Neural progenitor cell (in vitro differentiated cells): ENCODE data around the gene MARCHF5. TPM values are rescaled to one million over a fixed set of nuclear protein-coding genes. Genes with fewer than 3 reads are reported as not detected.

Source experiments
- DNase-seq: peaks from one replicate; pipeline ENCODE4 v3.0.0-alpha.2; 2016; ENCODE audit warnings: low spot score
- H2AFZ ChIP-seq: fragments of 200-600 bp; sonication (generic); replicated peaks from 2 replicates; pipeline ENCODE4 v1.6.1; 2016; ENCODE audit warnings: antibody characterized with exemption
- H3F3A ChIP-seq: fragments of 200-600 bp; sonication (generic); 2 replicates; pipeline ENCODE4 v1.6.1; 2016; ENCODE audit warnings: antibody characterized with exemption, low read depth
- H3K27ac ChIP-seq: fragments of 200-600 bp; sonication (generic); 2 replicates; pipeline ENCODE4 v1.5.1; 2016; ENCODE audit warnings: mild to moderate bottlenecking
- H3K27me3 ChIP-seq: fragments of 200-600 bp; sonication (generic); 2 replicates; pipeline ENCODE4 v1.6.1; 2016; ENCODE audit warnings: mild to moderate bottlenecking, moderate library complexity
- H3K36me3 ChIP-seq: fragments of 200-600 bp; sonication (generic); 2 replicates; pipeline ENCODE4 v1.5.1; 2016
- H3K4me1 ChIP-seq: fragments of 200-600 bp; sonication (generic); 2 replicates; pipeline ENCODE4 v1.6.1; 2016; ENCODE audit warnings: mixed run types
- H3K4me2 ChIP-seq: fragments of 200-600 bp; sonication (generic); 2 replicates; pipeline ENCODE4 v1.6.1; 2016
- H3K4me3 ChIP-seq: fragments of 200-600 bp; sonication (generic); 2 replicates; pipeline ENCODE4 v1.5.1; 2016
- H3K79me2 ChIP-seq: fragments of 200-600 bp; sonication (generic); 2 replicates; pipeline ENCODE4 v1.6.1; 2016; ENCODE audit warnings: low read depth
- H3K9ac ChIP-seq: fragments of 200-600 bp; sonication (generic); 2 replicates; pipeline ENCODE4 v1.6.1; 2016
- H3K9me3 ChIP-seq: fragments of 200-600 bp; sonication (generic); 2 replicates; pipeline ENCODE4 v1.5.1; 2016; ENCODE audit warnings: low read depth
- H4K20me1 ChIP-seq: fragments of 200-600 bp; sonication (generic); 2 replicates; pipeline ENCODE4 v1.6.1; 2016; ENCODE audit warnings: low read depth
- H3K27ac Mint-ChIP-seq: 3 replicates; pipeline ENCODE4 v1.8.0; 2021; ENCODE audit warnings: mixed read lengths
- H3K27me3 Mint-ChIP-seq: 2 replicates; pipeline ENCODE4 v1.8.0; 2022; ENCODE audit warnings: low read depth, mild to moderate bottlenecking, inconsistent platforms, moderate library complexity, mixed read lengths; ENCODE audit not compliant: insufficient read depth
- H3K36me3 Mint-ChIP-seq: 3 replicates; pipeline ENCODE4 v1.8.0; 2021; ENCODE audit warnings: mixed read lengths
- H3K4me1 Mint-ChIP-seq: 3 replicates; pipeline ENCODE4 v1.8.0; 2021; ENCODE audit warnings: mixed read lengths
- H3K4me3 Mint-ChIP-seq: 3 replicates; pipeline ENCODE4 v1.8.0; 2021; ENCODE audit warnings: mild to moderate bottlenecking, moderate library complexity, mixed read lengths
- H3K9me3 Mint-ChIP-seq: 3 replicates; pipeline ENCODE4 v1.8.0; 2020; ENCODE audit warnings: mixed read lengths
- EZH2 ChIP-seq: fragments of 200-600 bp; sonication (generic); IDR thresholded peaks from 2 replicates; pipeline ENCODE4 v1.6.1; 2017; ENCODE audit warnings: antibody characterized with exemption, mild to moderate bottlenecking, moderate library complexity
- EZH2phosphoT487 ChIP-seq: fragments of 200-600 bp; sonication (generic); IDR thresholded peaks from 2 replicates; pipeline ENCODE4 v1.6.1; 2017; ENCODE audit warnings: antibody characterized with exemption
- total RNA-seq: library from RNA; depleted of rRNA; stranded (reverse); fragments of >200 nt; gene quantifications from 2 replicates; pipeline ENCODE4 v1.2.3, GENCODE V29; 2015; ENCODE audit warnings: low replicate concordance
- TF ChIP-seq, protein P1 (sequence below): fragments of 200-600 bp; sonication (generic); IDR thresholded peaks from 2 replicates; pipeline ENCODE4 v1.5.1; 2017; ENCODE audit warnings: antibody characterized with exemption, mild to moderate bottlenecking

The MARCHF5 gene, protein sequence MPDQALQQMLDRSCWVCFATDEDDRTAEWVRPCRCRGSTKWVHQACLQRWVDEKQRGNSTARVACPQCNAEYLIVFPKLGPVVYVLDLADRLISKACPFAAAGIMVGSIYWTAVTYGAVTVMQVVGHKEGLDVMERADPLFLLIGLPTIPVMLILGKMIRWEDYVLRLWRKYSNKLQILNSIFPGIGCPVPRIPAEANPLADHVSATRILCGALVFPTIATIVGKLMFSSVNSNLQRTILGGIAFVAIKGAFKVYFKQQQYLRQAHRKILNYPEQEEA
- total RNA-seq = 22.7 and 28.7 TPM in 2 replicates

DNA sequence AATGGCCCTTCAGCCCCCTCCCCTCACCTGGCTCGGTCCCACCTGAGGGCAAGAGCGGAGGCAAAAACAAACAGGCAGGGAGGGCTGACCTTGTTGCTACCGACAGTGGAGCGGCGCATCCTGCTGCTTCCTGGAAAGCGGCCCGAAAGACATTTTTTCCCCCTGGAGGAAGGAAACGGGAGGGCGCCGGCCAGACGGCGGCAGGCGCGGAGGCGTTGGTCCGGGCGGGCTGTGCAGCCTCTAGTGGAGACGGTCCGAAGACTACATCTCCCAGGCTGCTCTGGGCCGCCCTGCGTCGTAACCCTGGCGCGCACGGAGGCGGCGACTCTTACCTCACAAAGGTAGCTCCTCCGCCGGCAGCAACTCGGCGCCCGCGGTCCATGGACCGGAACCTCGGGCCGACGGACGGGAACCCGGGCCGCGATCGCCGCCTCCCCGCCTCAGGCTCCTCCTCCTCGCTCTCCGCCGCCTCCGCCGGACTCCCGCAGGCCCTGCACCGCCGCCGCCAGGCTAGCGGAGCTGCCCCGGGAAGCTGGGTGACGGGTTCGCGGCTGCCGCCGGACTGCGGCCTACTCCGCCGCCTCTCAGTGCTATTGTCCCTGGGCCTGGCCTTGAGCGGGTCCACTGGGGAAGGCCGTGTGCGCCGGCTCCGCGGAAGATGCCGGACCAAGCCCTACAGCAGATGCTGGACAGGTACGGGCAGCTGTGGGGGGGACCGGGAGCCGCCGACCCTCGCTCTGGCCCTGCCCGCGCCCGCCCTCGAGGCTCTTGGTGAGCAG lies at the start of gene MARCHF5, which contains the start of gene CPEB3:
MARCHF5 (plus strand) TSS at position 331 of the 779 bp plus-strand sequence; CDS start at position 659, 328 bp downstream.
CPEB3 (minus strand) TSS at position 242 of the 779 bp plus-strand sequence. CDS start 50,728 bp downstream, outside the sequence.
- peaks cover 49% of the 10 kb centered on the region for H3K79me2 ChIP-seq
- peak within 1 kb of the TSS; percentile 84 for H3K27ac ChIP-seq
- H3K9ac ChIP-seq = peak within 1 kb of the TSS; percentile 98
- Mint-ChIP-seq H3K9me3 (no peaks in the 10 kb centered on the region), H3K27me3 (no peaks in the 10 kb centered on the region), H3K36me3 (peaks cover 10% of the 10 kb centered on the region), H3K4me3 (peak within 1 kb of the TSS; percentile 91), H3K4me1 (peaks cover 18% of the 10 kb centered on the region), H3K27ac (peak within 1 kb of the TSS; percentile 78)
- TF ChIP-seq EZH2phosphoT487 (no peak), EZH2 (peak; percentile 50)
- TF ChIP-seq, protein P1, sequence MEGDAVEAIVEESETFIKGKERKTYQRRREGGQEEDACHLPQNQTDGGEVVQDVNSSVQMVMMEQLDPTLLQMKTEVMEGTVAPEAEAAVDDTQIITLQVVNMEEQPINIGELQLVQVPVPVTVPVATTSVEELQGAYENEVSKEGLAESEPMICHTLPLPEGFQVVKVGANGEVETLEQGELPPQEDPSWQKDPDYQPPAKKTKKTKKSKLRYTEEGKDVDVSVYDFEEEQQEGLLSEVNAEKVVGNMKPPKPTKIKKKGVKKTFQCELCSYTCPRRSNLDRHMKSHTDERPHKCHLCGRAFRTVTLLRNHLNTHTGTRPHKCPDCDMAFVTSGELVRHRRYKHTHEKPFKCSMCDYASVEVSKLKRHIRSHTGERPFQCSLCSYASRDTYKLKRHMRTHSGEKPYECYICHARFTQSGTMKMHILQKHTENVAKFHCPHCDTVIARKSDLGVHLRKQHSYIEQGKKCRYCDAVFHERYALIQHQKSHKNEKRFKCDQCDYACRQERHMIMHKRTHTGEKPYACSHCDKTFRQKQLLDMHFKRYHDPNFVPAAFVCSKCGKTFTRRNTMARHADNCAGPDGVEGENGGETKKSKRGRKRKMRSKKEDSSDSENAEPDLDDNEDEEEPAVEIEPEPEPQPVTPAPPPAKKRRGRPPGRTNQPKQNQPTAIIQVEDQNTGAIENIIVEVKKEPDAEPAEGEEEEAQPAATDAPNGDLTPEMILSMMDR = peak; percentile 63
- no peaks in the 10 kb centered on the region for H3K4me1 ChIP-seq
- peak within 1 kb of the TSS; percentile 87 for H3K4me2 ChIP-seq
- H3K27me3 ChIP-seq = no peaks in the 10 kb centered on the region
- peak within 1 kb of the TSS; percentile 98 for H3K4me3 ChIP-seq
- H3F3A ChIP-seq = peaks cover 11% of the 10 kb centered on the region
- H3K36me3 ChIP-seq = no peaks in the 10 kb centered on the region
- DNase-seq = peak; percentile 98
- peaks cover 40% of the 10 kb centered on the region for H4K20me1 ChIP-seq
- peak within 1 kb of the TSS; percentile 97 for H2AFZ ChIP-seq
- H3K9me3 ChIP-seq = no peaks in the 10 kb centered on the region

DNA sequence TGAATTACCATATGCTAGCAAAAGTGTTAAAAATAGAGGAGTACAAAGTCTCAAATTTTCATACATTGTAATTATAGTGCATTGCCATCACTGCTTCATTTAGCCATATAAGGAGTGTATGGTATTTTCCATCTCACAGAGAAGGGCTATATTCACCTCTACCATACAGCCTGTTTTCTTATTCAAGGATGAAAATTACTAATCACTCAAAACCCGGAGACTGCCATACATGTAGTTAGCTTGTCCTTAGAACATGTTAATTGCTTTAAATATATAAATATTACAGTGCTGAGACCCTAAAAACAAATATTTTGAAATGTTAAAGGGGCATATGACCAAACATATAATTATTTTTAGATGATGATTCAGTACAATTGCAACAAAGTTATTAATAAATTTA lies 49.5 kb upstream of the MARCHF5 start:
- no peaks in the 10 kb centered on the region for H3K9me3 Mint-ChIP-seq
- no peak overlapping the region for H3K9ac ChIP-seq
- TF ChIP-seq, protein P1 = no peak
- TF ChIP-seq EZH2 (no peak), EZH2phosphoT487 (no peak)
- H3K4me1 Mint-ChIP-seq = peaks cover 26% of the 10 kb centered on the region
- peak overlapping the region; percentile 86 for H3K4me3 Mint-ChIP-seq
- H3K4me3 ChIP-seq = peak overlapping the region; percentile 67
- H3K79me2 ChIP-seq = no peaks in the 10 kb centered on the region
- peak overlapping the region; percentile 94 for H3K4me2 ChIP-seq
- H3F3A ChIP-seq = peaks cover 24% of the 10 kb centered on the region
- no peak overlapping the region for H3K27ac Mint-ChIP-seq
- no peak overlapping the region for H3K27ac ChIP-seq
- H3K4me1 ChIP-seq = peaks cover 16% of the 10 kb centered on the region
- H2AFZ ChIP-seq = peak overlapping the region; percentile 50
- H3K27me3 Mint-ChIP-seq = peaks cover 26% of the 10 kb centered on the region
- H4K20me1 ChIP-seq = peaks cover 23% of the 10 kb centered on the region
- no peaks in the 10 kb centered on the region for H3K36me3 Mint-ChIP-seq
- no peak for DNase-seq
- H3K9me3 ChIP-seq = no peaks in the 10 kb centered on the region
- no peaks in the 10 kb centered on the region for H3K36me3 ChIP-seq
- H3K27me3 ChIP-seq = peaks cover 48% of the 10 kb centered on the region

DNA sequence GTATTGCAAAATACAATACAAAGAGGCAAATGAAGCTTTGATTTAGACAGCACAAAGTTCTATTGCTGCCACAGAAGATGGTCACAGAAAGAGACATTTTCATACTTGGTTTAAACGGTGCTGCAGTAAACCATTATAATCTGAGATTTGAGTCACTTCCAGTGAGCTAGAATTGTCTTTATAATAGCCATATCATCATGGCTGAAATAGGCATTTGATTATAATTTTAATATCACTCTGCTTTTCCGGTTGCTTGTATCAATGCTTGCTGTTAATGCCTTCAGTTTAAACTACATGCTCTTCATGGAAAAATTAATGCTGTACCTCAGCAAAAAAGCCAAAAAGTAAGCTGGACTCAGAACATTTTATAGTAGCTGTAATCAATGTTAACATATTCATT lies 48.6 kb upstream of the MARCHF5 start:
- Mint-ChIP-seq H3K27ac (no peak overlapping the region), H3K4me3 (peak overlapping the region; percentile 75), H3K27me3 (peaks cover 24% of the 10 kb centered on the region), H3K4me1 (peaks cover 26% of the 10 kb centered on the region), H3K36me3 (no peaks in the 10 kb centered on the region), H3K9me3 (no peaks in the 10 kb centered on the region)
- Histone ChIP-seq H3K4me1 (peaks cover 16% of the 10 kb centered on the region), H3K79me2 (no peaks in the 10 kb centered on the region), H3K4me2 (no peak overlapping the region), H3K36me3 (no peaks in the 10 kb centered on the region), H3K9me3 (no peaks in the 10 kb centered on the region), H3K9ac (no peak overlapping the region), H4K20me1 (peaks cover 20% of the 10 kb centered on the region), H3K27ac (no peak overlapping the region), H2AFZ (no peak overlapping the region), H3K27me3 (peaks cover 40% of the 10 kb centered on the region), H3K4me3 (no peak overlapping the region), H3F3A (peaks cover 24% of the 10 kb centered on the region)
- no peak for DNase-seq
- no peak for TF ChIP-seq EZH2
- TF ChIP-seq, protein P1 = no peak
- no peak for TF ChIP-seq EZH2phosphoT487
